ENCODE measurements around the gene GP9.
"Not testable (repeated sequence)": the region's sequence is repeated elsewhere in the genome, so short reads cannot be mapped to it uniquely, and the experiment has no call there.

The GP9 gene

DNA sequence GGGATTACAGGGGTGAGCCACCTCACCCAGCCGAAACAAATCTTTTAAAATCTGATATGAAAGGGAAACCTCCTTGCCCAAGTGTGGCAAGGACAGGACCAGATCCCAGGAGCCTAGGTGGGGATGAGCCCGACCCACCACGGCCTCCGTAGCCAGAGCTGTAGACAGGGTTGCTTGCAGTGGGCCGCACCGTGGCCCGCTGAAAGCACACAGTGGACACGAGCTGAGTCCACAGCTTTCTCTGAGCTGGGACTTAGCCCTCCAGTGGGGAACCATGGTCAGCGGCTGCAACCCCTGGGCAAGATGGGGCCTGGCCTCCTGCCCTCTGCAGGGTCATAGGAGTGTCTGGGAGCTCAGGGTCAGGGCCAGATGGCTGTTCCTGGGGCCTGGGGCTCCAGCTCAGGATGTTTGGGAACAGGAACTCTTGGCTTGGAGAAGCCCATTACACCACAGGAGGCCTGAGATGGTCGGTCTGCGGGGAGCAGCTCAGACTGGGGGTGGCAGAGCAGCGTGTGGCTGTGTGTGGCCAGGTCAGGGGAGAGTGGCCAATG lies 24.7 kb downstream of the GP9 start:
- H3K9me3 ChIP-seq (ENCODE audit: insufficient read depth, low read depth, low read length): no peaks in the 10 kb centered on the region
- 95% methylated on average over 12 of the region's 12 CpGs for WGBS
- H3K36me3 ChIP-seq (ENCODE audit: insufficient read depth, low read length): no peaks in the 10 kb centered on the region
- no peak overlapping the region for H3K9ac ChIP-seq (ENCODE audit: low read depth, low read length)
- no peaks in the 10 kb centered on the region; the same call in 1 of the 2 replicates for H3K27me3 ChIP-seq (ENCODE audit: insufficient read depth, low read length)
- no peak overlapping the region for H3K27ac ChIP-seq (ENCODE audit: low read depth, low read length)
- no peak overlapping the region for H3K4me3 ChIP-seq (ENCODE audit: low read length)
- H3K4me1 ChIP-seq (ENCODE audit: insufficient read depth, low read length): no peaks in the 10 kb centered on the region

DNA sequence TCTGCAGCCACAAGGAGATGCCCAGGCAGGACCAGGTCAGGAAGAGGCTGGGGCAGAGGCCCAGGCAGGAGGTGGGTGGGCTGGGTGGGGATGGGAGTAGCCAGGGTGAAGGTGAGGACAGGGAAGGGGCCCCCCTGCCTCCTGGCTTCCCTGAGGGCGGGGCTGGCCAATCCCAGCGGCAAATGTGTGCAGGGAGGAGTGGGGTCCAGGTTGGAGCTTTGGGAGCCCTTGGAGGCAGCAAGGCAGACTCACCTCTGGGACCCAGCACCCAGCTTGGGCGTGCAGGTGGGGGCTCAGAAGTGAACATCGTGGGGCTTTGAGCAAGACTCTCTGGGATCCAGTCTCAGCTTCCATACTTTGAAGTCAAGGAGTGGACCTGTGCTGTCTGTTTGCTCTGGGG lies 25.2 kb downstream of the GP9 start:
- Histone ChIP-seq H3K4me1 (ENCODE audit: insufficient read depth, low read length) (no peaks in the 10 kb centered on the region), H3K36me3 (ENCODE audit: insufficient read depth, low read length) (no peaks in the 10 kb centered on the region), H3K27ac (ENCODE audit: low read depth, low read length) (no peak overlapping the region), H3K4me3 (ENCODE audit: low read length) (no peak overlapping the region), H3K9me3 (ENCODE audit: insufficient read depth, low read depth, low read length) (no peaks in the 10 kb centered on the region), H3K9ac (ENCODE audit: low read depth, low read length) (no peak overlapping the region), H3K27me3 (ENCODE audit: insufficient read depth, low read length) (no peaks in the 10 kb centered on the region; the same call in 1 of the 2 replicates)
- WGBS: 93% methylated on average over 4 of the region's 4 CpGs

DNA sequence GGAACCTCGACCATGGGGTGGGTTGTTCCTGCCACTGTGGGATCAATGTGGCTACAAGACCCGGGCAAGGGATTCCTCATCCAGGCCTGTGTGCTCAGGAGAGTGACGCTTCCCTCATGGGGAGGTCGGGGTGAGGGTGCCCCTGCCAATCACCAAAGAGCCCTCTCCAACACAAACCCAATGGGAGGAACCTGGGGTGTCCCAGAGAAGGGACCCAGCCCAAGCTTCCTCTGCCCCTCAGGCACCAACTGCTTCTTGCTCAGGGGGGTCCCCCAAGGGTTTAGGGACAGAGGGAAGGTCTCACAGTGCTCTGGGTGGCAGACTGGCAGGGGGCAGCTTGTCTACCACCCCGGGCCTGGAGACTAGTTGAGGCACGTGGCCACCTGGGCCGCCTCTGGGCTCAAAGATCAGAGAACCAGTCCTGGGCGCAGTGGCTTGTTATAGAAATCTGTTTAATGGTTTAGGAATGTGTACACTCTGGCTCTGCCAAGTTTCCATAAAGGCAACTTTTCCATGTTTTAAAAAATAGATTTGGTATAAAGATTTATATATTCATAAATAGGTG lies 26.6 kb downstream of the GP9 start:
- Histone ChIP-seq H3K27ac (ENCODE audit: low read depth, low read length) (no peak overlapping the region), H3K4me3 (ENCODE audit: low read length) (no peak overlapping the region), H3K36me3 (ENCODE audit: insufficient read depth, low read length) (peaks cover 8% of the 10 kb centered on the region), H3K27me3 (ENCODE audit: insufficient read depth, low read length) (no peaks in the 10 kb centered on the region; the same call in 1 of the 2 replicates), H3K4me1 (ENCODE audit: insufficient read depth, low read length) (no peaks in the 10 kb centered on the region), H3K9ac (ENCODE audit: low read depth, low read length) (no peak overlapping the region), H3K9me3 (ENCODE audit: insufficient read depth, low read depth, low read length) (no peaks in the 10 kb centered on the region)
- 93% methylated on average over 8 of the region's 8 CpGs for WGBS

DNA sequence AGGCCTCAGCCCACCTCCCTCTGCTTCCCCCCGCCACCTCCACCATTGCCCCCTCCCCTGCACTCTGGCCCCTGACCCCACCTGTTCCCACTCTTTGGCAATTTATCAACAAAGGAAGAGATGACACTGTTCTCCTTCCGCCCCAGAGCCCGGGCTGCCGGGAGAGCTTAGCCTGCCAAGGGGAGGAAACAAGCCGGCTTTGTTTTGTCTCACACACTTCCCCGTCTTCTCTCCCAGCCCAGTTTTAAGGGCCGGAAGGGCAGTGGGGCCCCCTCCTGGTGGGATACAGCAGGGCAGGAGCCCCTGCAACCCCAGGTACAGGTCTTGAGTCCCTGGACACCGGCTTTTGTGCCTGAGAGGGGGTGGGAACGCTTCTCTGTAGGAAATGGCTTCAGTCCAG lies 27.3 kb downstream of the GP9 start:
- H3K4me1 ChIP-seq (ENCODE audit: insufficient read depth, low read length); H3K9me3 ChIP-seq (ENCODE audit: insufficient read depth, low read depth, low read length); H3K27ac ChIP-seq (ENCODE audit: low read depth, low read length); H3K27me3 ChIP-seq (ENCODE audit: insufficient read depth, low read length); H3K9ac ChIP-seq (ENCODE audit: low read depth, low read length); H3K4me3 ChIP-seq (ENCODE audit: low read length): not testable (repeated sequence)
- WGBS: no CpG with 5 or more reads among the region's 9 CpGs
- H3K36me3 ChIP-seq (ENCODE audit: insufficient read depth, low read length): peaks cover 10% of the 10 kb centered on the region

DNA sequence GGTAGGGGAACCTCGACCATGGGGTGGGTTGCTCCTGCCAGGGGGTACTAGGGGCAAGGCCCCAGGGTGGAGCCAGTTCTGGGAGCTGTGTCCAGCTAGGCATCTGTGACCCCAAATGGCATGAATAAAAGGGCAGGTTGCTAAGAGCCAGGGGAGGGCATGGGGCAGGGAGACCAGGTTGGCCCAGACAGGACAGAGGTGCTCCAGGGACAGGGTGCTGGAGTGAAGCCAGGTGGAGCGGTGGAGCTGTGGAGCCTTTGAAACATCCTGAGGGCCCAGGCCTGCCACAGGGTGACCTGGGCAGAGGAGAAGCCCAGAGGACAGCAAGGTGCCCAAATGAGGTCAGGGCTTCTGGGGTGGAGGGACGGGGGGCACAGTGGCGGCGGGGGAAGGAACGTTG lies 27.7 kb downstream of the GP9 start:
- H3K4me1 ChIP-seq (ENCODE audit: insufficient read depth, low read length); H3K9ac ChIP-seq (ENCODE audit: low read depth, low read length); H3K27ac ChIP-seq (ENCODE audit: low read depth, low read length); H3K27me3 ChIP-seq (ENCODE audit: insufficient read depth, low read length); H3K4me3 ChIP-seq (ENCODE audit: low read length); H3K9me3 ChIP-seq (ENCODE audit: insufficient read depth, low read depth, low read length): not testable (repeated sequence)
- no CpG with 5 or more reads among the region's 6 CpGs for WGBS
- peaks cover 10% of the 10 kb centered on the region for H3K36me3 ChIP-seq (ENCODE audit: insufficient read depth, low read length)

DNA sequence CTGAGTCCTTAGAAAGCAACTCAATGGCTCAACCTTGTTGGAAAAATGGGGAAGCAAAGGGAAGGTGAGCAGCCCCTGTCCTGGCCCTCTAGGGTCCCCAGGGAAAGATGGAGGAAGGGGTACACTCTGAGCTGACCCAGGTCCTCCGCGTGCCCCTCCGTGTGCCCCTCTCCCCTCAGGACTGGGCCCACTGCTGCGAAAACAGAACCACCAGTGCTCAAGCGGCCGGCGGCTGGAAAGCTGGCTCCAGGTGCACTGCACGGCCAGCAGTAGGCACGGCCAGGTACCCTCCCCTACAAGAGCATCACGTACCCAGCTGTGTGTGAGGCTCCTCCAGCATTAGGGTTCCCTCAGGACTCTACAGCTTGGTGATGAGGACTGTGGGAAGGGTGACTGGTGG lies 34.7 kb downstream of the GP9 start:
- Histone ChIP-seq H3K36me3 (ENCODE audit: insufficient read depth, low read length) (peaks cover 19% of the 10 kb centered on the region), H3K4me1 (ENCODE audit: insufficient read depth, low read length) (no peaks in the 10 kb centered on the region), H3K27ac (ENCODE audit: low read depth, low read length) (no peak overlapping the region), H3K4me3 (ENCODE audit: low read length) (no peak overlapping the region), H3K9ac (ENCODE audit: low read depth, low read length) (no peak overlapping the region), H3K27me3 (ENCODE audit: insufficient read depth, low read length) (no peaks in the 10 kb centered on the region), H3K9me3 (ENCODE audit: insufficient read depth, low read depth, low read length) (no peaks in the 10 kb centered on the region)
- WGBS: 95% methylated on average over 10 of the region's 10 CpGs

DNA sequence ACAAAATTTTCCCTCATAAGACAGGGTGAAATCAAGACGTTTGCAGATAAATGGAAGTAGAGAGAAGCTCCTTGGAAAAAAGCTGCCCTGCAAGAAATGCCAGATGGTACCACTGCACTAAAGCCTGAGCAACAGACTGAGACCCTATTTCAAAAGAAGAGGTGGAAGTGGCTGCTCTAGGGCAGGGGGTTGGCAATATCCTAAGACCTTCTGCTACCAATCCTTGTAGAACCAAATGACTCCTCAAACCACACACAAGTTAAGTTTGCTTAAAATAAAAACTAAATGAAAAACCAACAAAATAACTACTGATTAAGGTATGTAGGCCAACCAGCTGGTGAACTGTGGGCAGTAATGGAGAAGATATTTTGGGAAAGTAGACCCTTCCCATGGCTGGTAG lies 39.7 kb downstream of the GP9 start:
- H3K27me3 ChIP-seq (ENCODE audit: insufficient read depth, low read length): no peaks in the 10 kb centered on the region
- H3K9ac ChIP-seq (ENCODE audit: low read depth, low read length): no peak overlapping the region
- no peaks in the 10 kb centered on the region for H3K36me3 ChIP-seq (ENCODE audit: insufficient read depth, low read length)
- H3K27ac ChIP-seq (ENCODE audit: low read depth, low read length): no peak overlapping the region
- H3K4me3 ChIP-seq (ENCODE audit: low read length): no peak overlapping the region
- no peaks in the 10 kb centered on the region for H3K4me1 ChIP-seq (ENCODE audit: insufficient read depth, low read length)
- WGBS: 94% methylated on average over 1 of the region's 1 CpG
- no peaks in the 10 kb centered on the region for H3K9me3 ChIP-seq (ENCODE audit: insufficient read depth, low read depth, low read length)

DNA sequence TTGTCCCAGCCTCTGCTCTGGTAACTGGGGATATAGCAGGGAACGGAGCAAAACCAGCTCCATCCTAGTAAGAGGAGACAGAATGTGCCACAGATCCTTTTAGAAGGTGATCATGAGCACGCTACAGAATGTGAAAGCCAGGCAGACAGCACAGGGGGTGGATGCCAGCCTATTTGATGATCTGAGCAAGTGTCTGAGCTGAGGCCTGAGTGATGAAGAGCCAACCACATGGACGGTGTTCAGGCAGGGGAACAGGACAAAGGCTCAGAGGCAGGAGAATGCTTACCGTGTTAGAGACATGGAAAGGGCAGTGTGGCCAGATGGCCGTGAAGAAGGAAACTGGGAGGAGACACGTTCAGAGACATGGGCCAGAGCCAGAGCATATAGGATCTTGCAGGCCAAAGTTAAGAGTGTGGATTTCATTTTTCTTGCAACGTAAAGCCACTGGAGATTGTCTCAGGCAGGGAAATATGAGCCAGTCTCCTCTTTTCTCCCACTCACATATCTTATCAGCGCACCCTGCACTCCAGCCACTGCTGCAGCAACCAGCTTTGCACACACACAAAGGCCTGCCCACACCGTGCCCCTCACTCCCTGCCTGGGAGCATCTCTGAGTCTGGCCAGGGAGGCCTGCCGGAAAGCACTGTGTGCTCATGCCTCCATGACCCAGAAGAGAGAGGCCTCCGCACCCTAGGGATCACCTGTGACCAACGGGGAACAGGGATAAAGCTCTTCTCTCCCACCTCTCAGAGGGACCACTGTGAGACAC lies 41.0 kb downstream of the GP9 start:
- no peaks in the 10 kb centered on the region for H3K36me3 ChIP-seq (ENCODE audit: insufficient read depth, low read length)
- no peaks in the 10 kb centered on the region for H3K9me3 ChIP-seq (ENCODE audit: insufficient read depth, low read depth, low read length)
- 93% methylated on average over 12 of the region's 12 CpGs for WGBS
- no peaks in the 10 kb centered on the region for H3K4me1 ChIP-seq (ENCODE audit: insufficient read depth, low read length)
- H3K27ac ChIP-seq (ENCODE audit: low read depth, low read length): no peak overlapping the region
- H3K4me3 ChIP-seq (ENCODE audit: low read length): no peak overlapping the region
- no peak overlapping the region for H3K9ac ChIP-seq (ENCODE audit: low read depth, low read length)
- no peaks in the 10 kb centered on the region for H3K27me3 ChIP-seq (ENCODE audit: insufficient read depth, low read length)

DNA sequence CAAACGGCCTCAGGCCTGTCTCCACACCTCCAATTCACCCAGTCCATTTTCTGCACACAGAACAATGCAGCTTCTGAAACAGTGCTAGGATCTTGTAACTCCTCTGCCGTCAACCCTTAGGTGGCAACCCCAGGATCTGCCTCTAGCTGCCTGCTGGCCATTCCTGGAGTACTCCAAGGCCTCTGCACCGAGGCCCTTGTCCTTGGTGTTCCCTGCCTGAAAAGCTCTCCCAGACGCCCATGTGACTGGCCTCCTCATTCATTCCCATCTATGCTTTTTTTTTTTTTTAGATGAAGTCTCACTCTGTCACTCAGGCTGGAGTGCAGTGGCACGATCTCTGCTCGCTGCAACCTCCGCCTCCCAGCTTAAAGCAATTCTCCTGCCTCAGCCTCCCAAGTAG lies 42.7 kb downstream of the GP9 start:
- H3K4me3 ChIP-seq (ENCODE audit: low read length): no peak overlapping the region
- H3K36me3 ChIP-seq (ENCODE audit: insufficient read depth, low read length): no peaks in the 10 kb centered on the region
- WGBS: 90% methylated on average over 7 of the region's 7 CpGs
- H3K9ac ChIP-seq (ENCODE audit: low read depth, low read length): no peak overlapping the region
- H3K27me3 ChIP-seq (ENCODE audit: insufficient read depth, low read length): no peaks in the 10 kb centered on the region
- no peaks in the 10 kb centered on the region for H3K9me3 ChIP-seq (ENCODE audit: insufficient read depth, low read depth, low read length)
- H3K27ac ChIP-seq (ENCODE audit: low read depth, low read length): no peak overlapping the region
- no peaks in the 10 kb centered on the region for H3K4me1 ChIP-seq (ENCODE audit: insufficient read depth, low read length)

DNA sequence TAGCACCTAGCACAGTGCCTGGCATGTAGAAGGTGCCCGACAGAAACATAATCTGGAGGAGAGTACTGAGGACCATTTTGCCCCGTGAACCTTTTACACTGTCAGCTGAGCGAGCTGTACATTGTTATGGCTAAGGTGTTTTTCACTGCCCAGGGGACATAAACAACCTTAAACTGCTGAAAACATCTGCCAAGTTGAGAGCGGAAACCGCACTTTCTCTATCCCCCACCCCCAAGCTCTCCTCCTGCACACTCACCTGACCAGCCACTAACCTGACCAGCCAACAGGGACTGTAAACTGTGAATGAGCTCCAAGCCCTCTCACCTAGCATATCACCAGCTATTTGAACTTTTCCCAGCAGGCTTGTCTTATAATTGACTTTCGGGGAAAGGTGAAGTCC lies 43.5 kb downstream of the GP9 start:
- Histone ChIP-seq H3K4me1 (ENCODE audit: insufficient read depth, low read length) (no peaks in the 10 kb centered on the region), H3K27me3 (ENCODE audit: insufficient read depth, low read length) (no peaks in the 10 kb centered on the region), H3K4me3 (ENCODE audit: low read length) (no peak overlapping the region), H3K9ac (ENCODE audit: low read depth, low read length) (no peak overlapping the region), H3K9me3 (ENCODE audit: insufficient read depth, low read depth, low read length) (no peaks in the 10 kb centered on the region), H3K36me3 (ENCODE audit: insufficient read depth, low read length) (no peaks in the 10 kb centered on the region), H3K27ac (ENCODE audit: low read depth, low read length) (no peak overlapping the region)
- 91% methylated on average over 6 of the region's 6 CpGs for WGBS

DNA sequence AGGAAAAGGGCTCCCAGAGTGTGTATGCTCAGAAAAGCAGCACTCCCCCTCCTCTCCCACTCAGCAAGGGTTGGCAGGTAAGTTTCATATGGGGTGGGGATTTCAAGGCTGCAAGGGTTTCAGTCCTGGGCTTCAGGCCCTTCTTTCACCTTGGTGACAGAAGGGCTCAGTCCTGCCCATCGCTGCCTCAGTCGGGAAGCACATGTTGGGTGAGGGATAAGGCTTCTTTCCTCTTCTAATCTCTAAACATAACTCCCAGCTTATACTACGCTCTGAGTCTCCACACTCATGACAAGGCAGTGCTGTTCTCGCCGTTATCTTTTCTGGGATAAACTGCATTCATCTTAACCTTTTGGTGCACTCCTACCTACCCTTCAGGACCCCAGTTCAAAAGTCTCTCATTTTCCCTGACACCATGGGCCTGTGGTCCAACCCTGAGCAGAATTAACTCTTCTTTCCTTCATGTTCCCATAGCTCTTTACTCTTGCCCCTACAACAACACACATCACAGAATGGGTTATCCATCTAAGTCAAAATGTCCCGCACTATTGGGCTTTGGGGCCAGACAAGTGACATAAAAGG lies 44.0 kb downstream of the GP9 start:
- no peaks in the 10 kb centered on the region for H3K9me3 ChIP-seq (ENCODE audit: insufficient read depth, low read depth, low read length)
- no peak overlapping the region for H3K27ac ChIP-seq (ENCODE audit: low read depth, low read length)
- H3K9ac ChIP-seq (ENCODE audit: low read depth, low read length): no peak overlapping the region
- no peak overlapping the region for H3K4me3 ChIP-seq (ENCODE audit: low read length)
- no peaks in the 10 kb centered on the region for H3K4me1 ChIP-seq (ENCODE audit: insufficient read depth, low read length)
- no peaks in the 10 kb centered on the region for H3K27me3 ChIP-seq (ENCODE audit: insufficient read depth, low read length)
- H3K36me3 ChIP-seq (ENCODE audit: insufficient read depth, low read length): no peaks in the 10 kb centered on the region
- WGBS: 90% methylated on average over 6 of the region's 6 CpGs

All from HUES64 (cell line).